Measurements from ENCODE around the gene AGFG1.

Gene AGFG1, protein sequence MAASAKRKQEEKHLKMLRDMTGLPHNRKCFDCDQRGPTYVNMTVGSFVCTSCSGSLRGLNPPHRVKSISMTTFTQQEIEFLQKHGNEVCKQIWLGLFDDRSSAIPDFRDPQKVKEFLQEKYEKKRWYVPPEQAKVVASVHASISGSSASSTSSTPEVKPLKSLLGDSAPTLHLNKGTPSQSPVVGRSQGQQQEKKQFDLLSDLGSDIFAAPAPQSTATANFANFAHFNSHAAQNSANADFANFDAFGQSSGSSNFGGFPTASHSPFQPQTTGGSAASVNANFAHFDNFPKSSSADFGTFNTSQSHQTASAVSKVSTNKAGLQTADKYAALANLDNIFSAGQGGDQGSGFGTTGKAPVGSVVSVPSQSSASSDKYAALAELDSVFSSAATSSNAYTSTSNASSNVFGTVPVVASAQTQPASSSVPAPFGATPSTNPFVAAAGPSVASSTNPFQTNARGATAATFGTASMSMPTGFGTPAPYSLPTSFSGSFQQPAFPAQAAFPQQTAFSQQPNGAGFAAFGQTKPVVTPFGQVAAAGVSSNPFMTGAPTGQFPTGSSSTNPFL

GRCh38 chr2:227471924-227472264, at the start of gene AGFG1:
Gene AGFG1, plus strand, starts transcription at chr2:227472156. Its CDS starts 266 bp downstream, at chr2:227472422.
- DNase-seq = peak; percentile 83

GRCh38 chr2:227423656-227424499, 48.1 kb upstream of the AGFG1 start:
- DNase-seq = no peak

DNA sequence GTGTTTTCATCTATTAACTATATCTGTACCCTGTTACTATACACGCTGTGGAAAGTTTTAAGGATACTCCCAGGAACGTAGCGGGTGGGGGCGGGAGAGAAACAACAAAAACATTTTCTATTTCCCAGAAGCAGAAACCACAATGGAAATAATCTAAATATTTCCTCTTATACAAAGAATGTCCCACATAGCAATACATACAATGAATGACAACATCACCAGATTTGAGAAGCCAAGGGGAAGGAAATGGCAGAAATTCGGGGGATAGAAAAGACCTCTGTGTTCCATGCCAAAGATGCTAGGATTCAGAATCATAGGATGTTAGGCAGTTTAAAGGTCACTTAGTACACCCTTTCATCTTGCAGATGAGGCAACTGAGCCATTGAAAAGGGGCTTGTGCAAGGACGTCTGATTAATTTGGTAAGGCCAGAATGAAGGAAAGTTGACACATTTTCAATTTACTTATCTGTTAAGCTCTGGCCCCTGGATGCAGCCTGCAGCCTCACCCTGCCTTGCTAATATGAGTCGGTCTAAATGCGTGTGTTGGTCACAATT, 43.1 kb upstream of the AGFG1 start:
- no peak for DNase-seq

- no peak for DNase-seq
Observed at GRCh38 chr2:227430639-227431038, 41.3 kb upstream of the AGFG1 start.

DNA sequence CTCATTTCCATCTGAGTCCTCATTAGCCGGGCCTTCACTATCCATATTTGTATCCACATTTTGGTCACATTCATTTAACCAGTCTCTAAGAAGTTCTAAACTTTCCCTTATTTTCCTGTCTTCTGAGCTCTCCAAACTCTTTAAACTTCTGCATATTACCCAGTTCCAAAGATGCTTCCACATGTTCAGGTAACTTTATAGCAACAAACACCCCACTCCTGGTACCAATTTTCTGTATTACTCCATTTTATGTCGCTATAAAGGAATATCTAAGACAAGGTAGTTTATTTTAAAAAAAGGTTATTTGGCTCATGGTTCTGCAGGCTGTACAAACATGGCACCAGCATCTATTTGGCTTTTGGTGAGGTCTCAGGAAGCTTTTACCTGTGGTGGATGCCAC, 38.8 kb upstream of the AGFG1 start:
- DNase-seq = no peak

GRCh38 chr2:227436436-227437174, 35.4 kb upstream of the AGFG1 start:
- no peak for DNase-seq

GRCh38 chr2:227439214-227439613, 32.7 kb upstream of the AGFG1 start:
- DNase-seq = no peak

GRCh38 chr2:227442639-227443038, 29.3 kb upstream of the AGFG1 start:
- DNase-seq = no peak

GRCh38 chr2:227443889-227444568, 27.9 kb upstream of the AGFG1 start:
- DNase-seq = no peak

DNA sequence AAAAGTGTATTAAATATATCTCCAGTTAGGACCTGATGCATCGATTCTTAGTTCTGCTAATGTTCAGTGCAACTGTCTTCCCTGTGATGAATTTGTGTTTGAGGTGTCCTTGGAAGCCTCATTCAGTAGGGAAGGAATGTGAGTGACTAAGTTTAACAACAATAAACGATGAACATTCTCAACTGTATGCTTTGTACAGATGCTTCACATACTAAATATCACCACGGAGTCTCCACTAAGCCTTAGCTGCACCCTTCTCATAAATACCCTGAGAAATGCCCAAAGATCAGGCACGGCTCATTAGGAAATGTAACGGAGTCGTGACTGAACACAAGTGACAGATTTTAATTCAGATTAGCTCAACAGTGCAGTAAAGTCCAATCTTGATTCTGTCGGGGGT, 24.4 kb upstream of the AGFG1 start:
- no peak for DNase-seq

DNA sequence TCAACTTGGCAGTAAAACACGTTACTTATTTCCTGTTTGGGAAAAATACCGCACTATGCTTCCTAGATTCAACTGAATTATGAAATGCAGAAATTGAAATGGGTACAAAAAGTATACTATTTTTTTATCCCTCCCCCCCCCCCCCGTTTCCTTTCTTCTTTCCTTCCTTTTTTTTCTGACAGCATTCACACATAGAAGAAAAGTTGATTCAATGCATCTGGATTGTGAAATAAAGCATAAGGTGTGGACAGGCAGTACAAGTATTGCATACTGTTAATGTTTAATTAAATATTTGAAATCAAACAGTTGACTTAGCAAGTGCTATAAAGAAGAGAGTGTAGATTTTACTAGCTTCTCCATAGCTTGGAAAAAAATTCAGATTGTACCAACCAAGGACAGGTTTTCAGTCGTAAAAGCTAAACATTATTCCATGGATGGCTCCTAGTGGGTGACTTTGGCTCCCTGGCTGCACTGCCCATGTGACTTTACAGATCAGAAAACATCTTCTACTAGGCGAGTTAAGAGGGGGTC, 21.6 kb upstream of the AGFG1 start:
- no peak for DNase-seq

GRCh38 chr2:227450926-227451654, 20.9 kb upstream of the AGFG1 start:
- no peak for DNase-seq

GRCh38 chr2:227451655-227451992, 20.3 kb upstream of the AGFG1 start:
- no peak for DNase-seq

DNA sequence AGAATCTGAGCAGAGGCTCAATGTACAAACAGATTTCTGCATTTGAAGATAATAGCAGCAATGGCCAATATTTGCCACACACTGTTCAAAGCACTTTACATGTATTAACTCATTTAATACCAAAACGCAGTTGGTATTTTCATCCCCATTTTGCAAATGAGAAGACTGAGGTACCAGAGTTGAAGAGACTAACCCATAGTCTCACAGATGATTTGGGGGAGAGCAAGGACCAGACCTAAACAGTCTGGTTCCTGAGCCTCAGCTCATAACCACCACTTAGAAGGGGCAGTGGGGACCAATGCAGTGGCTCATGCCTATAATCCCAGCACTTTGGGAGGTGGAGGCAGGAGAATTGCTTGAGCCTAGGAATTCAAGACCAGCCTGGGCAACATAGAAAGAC, 18.1 kb upstream of the AGFG1 start:
- DNase-seq = no peak

- DNase-seq = no peak
Observed at GRCh38 chr2:227454323-227454860, 17.6 kb upstream of the AGFG1 start.

DNA sequence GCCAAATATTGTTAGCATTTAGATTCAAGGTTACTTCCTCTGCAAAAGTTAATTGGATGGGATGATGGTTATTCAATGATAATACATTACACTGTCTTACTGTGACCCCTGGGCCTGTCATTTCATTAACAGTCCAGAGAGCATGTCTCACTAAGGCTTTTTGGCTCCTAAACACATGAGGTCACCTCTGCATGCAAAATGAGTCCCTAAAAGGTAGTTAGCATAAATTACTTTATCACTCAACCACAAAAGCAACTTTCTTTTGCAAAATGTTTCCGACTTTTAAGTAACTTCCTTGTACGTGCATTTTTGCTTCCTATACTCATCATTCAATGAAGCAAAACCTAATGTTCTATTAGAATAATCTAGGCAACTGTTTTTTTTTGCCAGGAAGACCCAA, 16.8 kb upstream of the AGFG1 start:
- no peak for DNase-seq

- no peak for DNase-seq
Observed at GRCh38 chr2:227456102-227456501, 15.9 kb upstream of the AGFG1 start.

GRCh38 chr2:227456772-227457171, 15.2 kb upstream of the AGFG1 start:
- DNase-seq = no peak

DNA sequence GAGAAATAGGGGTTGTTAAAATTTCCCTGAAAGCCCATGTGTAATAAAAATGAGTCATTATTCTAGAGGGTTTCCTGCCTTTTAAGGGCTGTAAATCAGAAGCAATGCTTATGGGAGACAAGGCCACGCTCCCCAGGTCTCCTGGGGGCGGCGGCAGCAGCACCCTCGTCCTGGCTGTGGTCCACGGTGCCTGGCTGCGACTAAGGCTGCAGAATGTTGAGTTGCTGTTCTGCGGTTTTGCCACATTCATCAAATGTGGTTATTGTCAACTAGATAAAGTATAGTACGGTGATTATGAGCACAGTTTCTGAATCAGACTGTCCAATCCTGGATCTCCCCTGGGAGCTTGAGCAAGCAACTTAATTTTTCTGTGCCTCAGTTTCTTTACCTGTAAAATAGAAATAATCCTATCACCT, 11.9 kb upstream of the AGFG1 start:
- DNase-seq = peak; percentile 43

- DNase-seq = no peak
Observed at GRCh38 chr2:227460833-227461232, 11.1 kb upstream of the AGFG1 start.

Data from CD4-positive, alpha-beta T cell treated with Interferon gamma for 1 hour (primary cell).